T47D (cell line): Measurements from ENCODE around the gene TFAP2D.
A peak's percentile ranks its signal among the peaks of the same experiment; 100 is the strongest.

Experiments
- DNase-seq, 2 experiments: peaks; one replicate each; pipeline versions ENCODE4 v3.0.0 to v3.0.0-alpha.2; 2011 to 2012; ENCODE audit warnings: low read depth in 1 of 2, low spot score in 1 of 2
- JUND ChIP-seq: IDR thresholded peaks from 2 replicates; pipeline ENCODE4 v1.6.1; 2012; ENCODE audit warnings: low read depth
- in situ Hi-C: cut with HindIII; loops from 2 replicates; pipeline ENCODE4 v1.10.0; 2016; ENCODE audit warnings: low sequenced_read_pairs, low pct_unique_long_range_greater_than_20kb

TFAP2D gene

GRCh38 chr6:50711686-50712085 lies 1.6 kb upstream of the TFAP2D start:
- TF ChIP-seq JUND = no peak
- DNase-seq = no peak
- in situ Hi-C loops = no loop called here

- in situ Hi-C loops = no loop called here
- no peak for DNase-seq
- TF ChIP-seq JUND = no peak
Observed at GRCh38 chr6:50712291-50712690, 1.0 kb upstream of the TFAP2D start.

GRCh38 chr6:50713977-50714486 lies 706 bp downstream of the TFAP2D start:
- DNase-seq = no peak
- TF ChIP-seq JUND = no peak
- in situ Hi-C loops = no loop called here

- TF ChIP-seq JUND = no peak
- no peak for DNase-seq
- in situ Hi-C loops = no loop called here
Observed at GRCh38 chr6:50714487-50715379, 1.4 kb downstream of the TFAP2D start.

GRCh38 chr6:50716899-50717509 lies 3.7 kb downstream of the TFAP2D start:
- no peak for DNase-seq
- in situ Hi-C loops = no loop called here
- TF ChIP-seq JUND = no peak

GRCh38 chr6:50717734-50718457 lies 4.6 kb downstream of the TFAP2D start:
- no peak for TF ChIP-seq JUND
- no peak for DNase-seq
- in situ Hi-C loops = no loop called here

- TF ChIP-seq JUND = no peak
- in situ Hi-C loops = no loop called here
- DNase-seq = no peak
Observed at GRCh38 chr6:50718566-50718965, 5.2 kb downstream of the TFAP2D start.

GRCh38 chr6:50720623-50721022 lies 7.3 kb downstream of the TFAP2D start:
- DNase-seq = peak; percentile 56 to 72
- no peak for TF ChIP-seq JUND
- in situ Hi-C loops = no loop called here

- in situ Hi-C loops = no loop called here
- DNase-seq = no peak
- TF ChIP-seq JUND = no peak
Observed at GRCh38 chr6:50721978-50722377, 8.7 kb downstream of the TFAP2D start.

GRCh38 chr6:50722829-50723554 lies 9.7 kb downstream of the TFAP2D start:
- TF ChIP-seq JUND = no peak
- in situ Hi-C loops = no loop called here
- no peak for DNase-seq

GRCh38 chr6:50724381-50725124 lies 11.2 kb downstream of the TFAP2D start:
- no peak for TF ChIP-seq JUND
- no peak for DNase-seq
- in situ Hi-C loops = no loop called here
